Nucleus accumbens (tissue), 56 donors: ENCODE results near the gene ARHGAP6.

Source experiments
- DNase-seq, 56 donors: peaks; one replicate each; lab custom pipeline; 2025; lab: John Stamatoyannopoulos, UW

Gene ARHGAP6

DNA sequence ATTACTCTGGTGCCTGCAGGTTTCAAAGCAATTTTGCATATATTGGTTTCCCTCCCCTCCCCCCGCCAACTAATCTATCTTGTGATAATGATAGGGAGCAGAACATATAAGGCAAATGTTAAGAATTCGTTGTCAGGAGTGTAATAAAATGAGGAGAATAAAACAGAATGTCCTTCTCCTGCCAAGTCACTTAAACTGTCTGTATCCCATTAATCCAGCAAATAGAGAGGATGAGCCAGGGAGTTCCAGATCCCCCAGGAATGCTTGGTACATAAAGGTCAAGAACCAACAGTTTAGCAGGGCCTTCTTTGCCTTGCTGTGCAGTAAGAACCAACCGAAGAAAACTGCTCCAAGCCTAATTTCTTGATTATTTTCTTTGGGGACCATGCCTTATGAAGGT is 231.1 kb downstream of the ARHGAP6 start:
- DNase-seq: no peak

GRCh38 chrX:11431786-11432185 is 233.9 kb downstream of the ARHGAP6 start:
- no peak for DNase-seq

DNA sequence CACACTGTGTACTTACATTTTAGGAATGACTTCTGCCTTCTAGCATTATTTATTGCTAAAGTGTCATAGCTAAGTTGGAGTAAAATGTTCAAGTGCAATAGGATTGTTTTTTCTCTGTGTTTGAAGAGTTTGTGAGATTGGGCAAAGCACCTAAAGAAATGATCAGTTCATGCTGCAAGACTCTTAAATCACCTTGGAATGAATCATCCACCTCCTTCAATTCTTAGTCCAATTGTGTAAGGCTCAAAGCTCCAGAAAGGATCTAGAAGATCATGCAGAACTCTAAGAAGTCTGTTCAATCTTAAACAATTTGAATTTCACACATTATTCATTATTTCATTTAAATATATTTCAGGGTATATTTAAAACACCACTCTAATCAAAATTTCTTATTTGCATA is 235.4 kb downstream of the ARHGAP6 start:
- DNase-seq: no peak

DNA sequence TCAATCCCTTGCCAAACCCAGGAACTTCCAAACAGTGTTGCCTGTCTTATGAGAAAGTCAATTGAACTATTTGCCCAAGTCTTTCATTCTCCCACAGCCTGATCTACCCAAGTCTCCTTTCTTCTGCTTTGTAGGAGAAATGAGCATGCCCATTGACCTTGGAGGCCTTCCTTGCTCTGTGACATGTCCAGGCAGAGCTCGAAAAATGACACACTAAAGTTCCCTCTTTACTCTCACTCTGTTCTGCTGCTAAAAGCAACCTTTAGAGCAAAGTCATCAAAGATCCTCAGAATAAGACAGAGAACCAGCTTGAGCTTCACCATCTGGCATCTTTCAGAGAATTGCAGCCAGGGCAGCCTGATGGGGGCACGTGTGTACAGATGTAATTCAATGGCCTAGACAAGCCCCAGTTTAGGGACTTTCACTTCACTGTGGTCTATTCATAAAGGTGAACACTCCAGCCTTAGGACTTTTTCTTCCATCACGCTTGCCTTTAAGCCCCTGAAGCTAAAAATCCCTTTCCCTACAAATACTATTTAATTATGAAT is 236.1 kb downstream of the ARHGAP6 start:
- no peak for DNase-seq

GRCh38 chrX:11427453-11428071 is 238.2 kb downstream of the ARHGAP6 start:
- DNase-seq: peak in 25 of 56 donors; percentile 0 to 63 (median 13)

GRCh38 chrX:11426712-11427452 is 238.8 kb downstream of the ARHGAP6 start:
- DNase-seq: peak in 2 of 56 donors; percentile 2 to 14

DNA sequence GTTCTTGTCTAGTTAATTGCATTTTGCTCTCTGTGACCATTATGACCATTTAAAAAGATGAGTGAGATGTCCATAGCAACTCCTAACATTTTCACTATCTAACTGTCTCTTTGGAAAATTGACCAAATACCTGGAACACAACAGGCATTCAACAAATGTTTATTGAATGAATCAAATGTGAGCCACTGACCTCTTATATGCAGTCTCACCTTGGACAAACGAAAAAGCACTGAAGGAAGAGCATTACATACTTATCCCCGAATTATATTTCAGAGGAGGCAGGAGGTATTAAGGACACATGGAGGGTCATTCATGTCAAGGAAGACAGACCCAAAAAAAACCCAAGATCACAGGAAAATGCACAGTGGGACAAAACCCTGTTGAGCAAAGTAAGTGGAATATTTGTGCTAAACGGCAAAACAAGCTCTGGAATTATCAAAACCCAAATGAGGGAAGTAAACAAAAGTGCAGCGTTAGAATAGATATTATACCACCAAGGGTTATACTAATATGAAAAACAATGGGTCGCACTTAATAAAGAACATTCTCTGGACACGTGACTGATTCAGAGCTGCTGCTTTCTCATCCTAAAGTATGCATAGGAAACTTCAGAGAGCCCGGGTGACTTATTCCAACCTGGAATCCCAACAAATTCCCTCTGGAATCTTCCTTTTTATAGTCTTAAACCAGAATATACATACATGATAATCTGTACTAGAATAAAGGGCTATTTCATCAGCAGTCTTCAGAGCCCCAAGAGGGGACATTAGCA is 240.6 kb downstream of the ARHGAP6 start:
- no peak for DNase-seq

GRCh38 chrX:11423949-11424348 is 241.8 kb downstream of the ARHGAP6 start:
- DNase-seq: no peak

- DNase-seq: peak in 2 of 56 donors; percentile 0 to 2
These were observed 242.3 kb downstream of the ARHGAP6 start for GRCh38 chrX:11423362-11423818.

DNA sequence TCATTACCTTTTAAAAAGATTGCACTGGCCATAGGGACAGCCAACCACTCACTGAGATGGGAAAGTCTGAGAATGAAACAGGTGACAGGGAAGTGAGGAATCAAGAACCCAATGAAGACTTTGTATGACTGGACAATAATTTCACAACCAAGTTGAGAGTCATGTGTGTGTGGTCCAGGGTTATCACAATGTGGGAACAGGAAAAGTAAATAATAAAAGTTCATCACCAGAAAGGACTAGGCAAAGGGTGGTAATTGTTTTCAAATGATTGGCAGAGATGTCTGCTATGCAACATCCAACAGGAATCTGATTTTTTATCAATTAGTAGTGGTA is 243.2 kb downstream of the ARHGAP6 start:
- no peak for DNase-seq

DNA sequence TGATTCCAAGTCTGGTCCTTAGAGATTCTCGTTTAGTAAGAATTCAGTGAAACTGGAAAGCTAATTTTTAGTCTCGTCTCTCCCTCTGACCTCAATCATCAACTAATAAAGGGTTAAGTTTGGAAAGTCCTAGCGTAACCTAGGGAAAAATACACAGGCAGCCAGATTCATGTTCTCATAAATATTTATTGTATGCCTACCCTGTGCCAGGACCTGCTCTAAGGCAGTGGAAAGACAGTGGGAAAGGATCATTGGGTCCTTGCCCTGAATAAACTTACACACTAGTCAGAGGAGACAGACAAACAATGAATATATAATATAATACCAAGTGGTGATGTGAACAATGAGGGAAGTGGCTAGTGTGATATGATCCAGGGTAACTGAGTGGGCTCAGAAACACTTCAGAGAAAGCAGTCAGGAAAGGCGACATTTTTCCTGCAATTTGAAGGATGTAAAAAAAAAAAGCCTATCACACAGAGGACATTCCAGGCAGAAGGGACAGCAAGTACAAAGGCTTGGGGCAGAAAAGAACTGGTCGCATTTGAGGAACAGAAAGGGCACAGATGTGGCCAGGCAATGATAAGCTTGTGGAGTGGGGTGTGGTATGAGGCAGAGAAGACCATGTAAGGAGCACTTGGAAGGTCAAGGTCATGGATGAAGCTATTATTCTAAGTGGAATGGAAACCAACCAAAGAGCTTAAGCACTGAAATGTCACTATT is 243.8 kb downstream of the ARHGAP6 start:
- DNase-seq: no peak

DNA sequence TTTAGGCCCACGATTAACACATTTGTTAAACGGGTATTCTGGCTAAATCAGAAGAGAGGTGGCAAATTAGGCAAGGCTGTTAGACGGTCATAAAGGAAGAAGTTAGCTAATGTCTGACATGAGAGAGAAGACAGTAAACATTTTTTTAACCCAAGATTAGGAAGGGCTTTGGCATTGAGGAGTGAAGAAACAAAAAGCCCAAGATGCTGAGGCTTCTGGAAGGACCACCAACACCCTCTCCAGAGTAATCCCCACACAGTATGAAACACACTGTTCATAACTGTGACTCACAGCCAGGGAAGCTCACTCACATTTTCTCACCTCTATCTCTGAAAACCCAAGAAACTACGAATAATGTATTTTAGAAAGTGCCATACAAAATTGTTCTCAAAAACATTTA is 244.9 kb downstream of the ARHGAP6 start:
- DNase-seq: no peak

- DNase-seq: no peak
These were observed 246.6 kb downstream of the ARHGAP6 start for GRCh38 chrX:11419102-11419501.

DNA sequence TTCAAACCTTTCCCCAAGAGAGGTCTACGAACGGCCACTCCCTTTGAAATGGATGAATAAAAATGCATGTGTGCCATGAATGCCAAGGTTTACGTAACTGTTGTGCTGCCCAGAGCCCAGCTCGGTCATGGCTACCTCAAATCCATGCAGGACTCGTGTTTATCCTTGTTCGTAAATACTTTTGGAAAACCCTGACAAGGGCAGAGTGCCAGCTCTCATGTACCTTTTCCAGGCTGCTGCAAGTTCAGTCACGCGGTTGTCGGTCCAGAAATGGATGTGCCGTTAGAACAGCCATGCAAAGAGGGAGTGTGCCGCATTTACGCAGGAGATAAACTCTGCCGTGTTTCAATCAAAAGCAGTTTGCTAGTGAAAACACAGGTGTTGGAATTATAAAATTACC is 249.1 kb downstream of the ARHGAP6 start:
- DNase-seq: no peak

DNA sequence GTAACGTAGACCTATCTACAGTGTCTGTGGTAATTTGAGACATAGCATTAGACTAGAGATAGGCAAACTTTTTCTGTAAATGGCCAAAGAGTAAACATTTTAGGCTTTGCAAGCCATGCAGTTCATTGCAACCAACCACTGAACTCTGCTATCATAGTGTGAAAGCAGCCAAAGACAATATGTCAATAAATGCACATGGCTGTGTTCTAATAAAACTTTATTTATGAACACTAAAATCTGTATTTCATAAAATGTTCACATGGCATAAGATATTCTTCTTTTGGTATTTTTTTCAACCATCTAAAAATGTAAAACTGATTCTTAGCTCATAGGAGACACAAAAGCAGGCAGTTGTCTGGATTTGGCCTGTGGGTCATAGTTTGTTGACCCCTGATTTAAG is 251.6 kb downstream of the ARHGAP6 start:
- no peak for DNase-seq

DNA sequence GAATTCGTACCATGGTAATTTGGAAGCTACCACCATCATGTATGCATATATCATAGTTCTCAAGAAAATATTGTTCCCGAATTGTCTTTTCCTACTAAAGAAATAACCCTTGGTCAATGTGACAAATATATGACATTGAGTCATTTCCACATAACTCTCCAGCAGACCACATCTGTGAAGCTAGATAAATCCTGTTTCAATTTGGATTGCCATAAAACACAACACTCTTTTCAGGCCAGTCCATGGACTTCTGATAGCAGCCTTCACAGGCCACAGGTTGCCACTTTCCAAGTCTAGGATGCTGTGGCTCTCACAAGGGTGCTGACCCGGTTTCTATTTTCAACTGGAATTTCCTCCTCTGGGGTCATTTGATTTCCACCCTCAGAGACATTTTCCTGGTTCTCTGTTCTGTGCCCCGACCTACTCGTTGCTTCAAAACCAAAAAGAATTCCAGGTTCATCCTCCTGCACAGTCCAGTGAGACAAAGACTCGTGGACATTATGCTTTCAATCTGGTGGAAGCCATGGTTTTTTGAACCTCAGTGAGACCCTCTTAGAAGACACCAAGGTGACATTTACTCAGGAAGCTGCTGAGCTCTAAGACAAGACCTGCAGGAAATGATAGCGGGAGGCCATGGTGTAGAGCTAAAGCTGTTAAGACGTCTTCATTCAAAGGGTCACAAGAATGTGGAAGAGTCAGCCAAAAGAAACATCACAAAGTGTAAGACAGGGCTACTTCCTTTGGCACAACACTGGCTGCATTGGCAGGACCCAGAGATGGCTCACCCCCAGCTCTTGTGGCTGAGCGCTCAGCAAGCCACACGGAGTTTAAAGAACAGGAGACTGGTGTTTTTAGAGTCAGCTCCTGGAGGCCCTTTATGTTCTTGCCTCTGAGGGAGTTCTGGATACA is 252.8 kb downstream of the ARHGAP6 start:
- no peak for DNase-seq

GRCh38 chrX:11409957-11410356 is 255.8 kb downstream of the ARHGAP6 start:
- no peak for DNase-seq

DNA sequence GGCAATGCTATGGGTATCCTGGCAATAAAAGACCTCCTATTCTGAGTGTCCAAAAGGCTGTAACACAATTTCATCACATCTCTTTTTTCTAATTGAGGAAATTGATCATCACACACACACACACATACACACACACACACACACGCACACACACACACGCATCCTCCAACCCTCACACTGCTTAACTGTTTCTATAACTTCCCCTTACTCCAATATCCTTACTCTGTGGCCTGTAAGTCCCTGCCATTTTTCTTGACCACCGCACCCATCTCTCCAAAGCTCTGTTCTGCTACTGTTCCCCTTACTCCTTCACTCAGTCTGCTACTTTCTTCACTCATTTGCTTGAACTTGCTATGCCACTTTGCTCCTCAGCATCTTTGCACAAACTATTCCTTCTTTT is 256.9 kb downstream of the ARHGAP6 start:
- no peak for DNase-seq

DNA sequence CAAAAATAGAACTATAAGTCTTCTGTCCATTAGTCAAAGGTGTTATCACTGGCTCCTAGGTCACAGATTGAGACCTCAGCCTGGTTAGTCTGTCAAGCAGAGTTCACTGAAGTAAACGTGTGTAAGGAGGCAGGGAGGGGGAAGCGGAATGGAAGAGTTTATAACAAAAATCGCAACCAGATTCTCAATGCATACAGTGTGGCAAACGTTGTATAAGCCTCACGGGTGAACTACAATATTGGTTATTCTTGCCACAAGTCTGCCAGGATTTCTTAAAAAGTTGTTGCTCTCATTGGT is 257.7 kb downstream of the ARHGAP6 start:
- DNase-seq: no peak
